Fibroblast of skin of abdomen (primary cell): ENCODE results near the gene FBXW12.

Source experiments
- DNase-seq: peaks from one replicate; pipeline ENCODE4 v3.0.0-alpha.2; 2013

The FBXW12 gene

GRCh38 chr3:48436477-48436787 lies 64.4 kb downstream of the FBXW12 start:
- DNase-seq, result no peak

- no peak for DNase-seq
These were observed 64.8 kb downstream of the FBXW12 start for GRCh38 chr3:48436855-48437254.

- DNase-seq, result no peak
These were observed 65.8 kb downstream of the FBXW12 start for GRCh38 chr3:48437812-48438211.

GRCh38 chr3:48439820-48440589 lies 68.0 kb downstream of the FBXW12 start, which contains the start of the genes CCDC51 and TMA7:
CCDC51 (minus strand) TSS chr3:48440119; CDS start chr3:48435128, 4,991 bp downstream.
TMA7 (plus strand) TSS chr3:48440257; CDS start chr3:48440297, 40 bp downstream.
- DNase-seq, result peak; percentile 94

- DNase-seq, result no peak
These were observed 68.6 kb downstream of the FBXW12 start for GRCh38 chr3:48440590-48440958.

- DNase-seq, result no peak
These were observed 69.9 kb downstream of the FBXW12 start for GRCh38 chr3:48441940-48442339.
